OCI-LY1 (cell line): ENCODE results near the gene MTMR1.

Experiments
- H2AFZ ChIP-seq: fragments of 200-600 bp; sonication (generic), shearing (Covaris generic); 2 replicates; pipeline ENCODE4 v1.6.0; 2014; ENCODE audit warnings: antibody characterized with exemption, mild to moderate bottlenecking, low read length
- H3F3A ChIP-seq: fragments of 200-600 bp; sonication (generic), shearing (Covaris generic); 2 replicates; pipeline ENCODE4 v1.6.0; 2014; ENCODE audit warnings: mild to moderate bottlenecking, antibody characterized with exemption, low read length, moderate library complexity; ENCODE audit not compliant: insufficient read depth
- H3K27ac ChIP-seq: fragments of 200-600 bp; sonication (generic); 2 replicates; pipeline ENCODE4 v1.5.1; 2014; ENCODE audit warnings: low read length, mixed run types, mild to moderate bottlenecking, low read depth; ENCODE audit not compliant: poor library complexity, severe bottlenecking
- H3K27me3 ChIP-seq: fragments of 200-600 bp; sonication (generic); 2 replicates; pipeline ENCODE4 v1.6.0; 2014; ENCODE audit warnings: antibody characterized with exemption, mild to moderate bottlenecking, low read length, moderate library complexity; ENCODE audit not compliant: insufficient read depth
- H3K36me3 ChIP-seq: fragments of 200-600 bp; sonication (generic); 2 replicates; pipeline ENCODE4 v1.6.1; 2014; ENCODE audit warnings: mild to moderate bottlenecking, antibody characterized with exemption, low read length, moderate library complexity, mixed read lengths; ENCODE audit not compliant: insufficient read depth
- H3K4me1 ChIP-seq: fragments of 200-600 bp; sonication (generic); 2 replicates; pipeline ENCODE4 v1.5.1; 2014; ENCODE audit warnings: mild to moderate bottlenecking, low read length, moderate library complexity; ENCODE audit not compliant: insufficient read depth, severe bottlenecking
- H3K4me2 ChIP-seq: fragments of 200-600 bp; sonication (generic), shearing (Covaris generic); 2 replicates; pipeline ENCODE4 v1.6.1; 2014; ENCODE audit warnings: low read length
- H3K4me3 ChIP-seq: fragments of 200-600 bp; sonication (generic); 2 replicates; pipeline ENCODE4 v1.5.1; 2014; ENCODE audit warnings: low read length, low read depth, mild to moderate bottlenecking, mixed read lengths; ENCODE audit not compliant: poor library complexity, severe bottlenecking
- H3K79me2 ChIP-seq: fragments of 200-600 bp; shearing (Covaris generic); 2 replicates; pipeline ENCODE4 v1.6.1; 2016; ENCODE audit warnings: mixed run types, low read length, mixed read lengths; ENCODE audit not compliant: insufficient read depth
- H3K9ac ChIP-seq: fragments of 200-600 bp; sonication (generic), shearing (Covaris generic); 2 replicates; pipeline ENCODE4 v1.6.1; 2014; ENCODE audit warnings: mild to moderate bottlenecking, low read length, mixed read lengths
- H3K9me2 ChIP-seq: fragments of 200-600 bp; sonication (generic), shearing (Covaris generic); 2 replicates; pipeline ENCODE4 v1.6.1; 2014; ENCODE audit warnings: low read depth, mild to moderate bottlenecking, low read length, mixed read lengths
- H3K9me3 ChIP-seq: fragments of 200-600 bp; shearing (Covaris generic); 2 replicates; pipeline ENCODE4 v1.6.1; 2014; ENCODE audit warnings: low read length, mixed read lengths
- H4K20me1 ChIP-seq: fragments of 200-600 bp; sonication (generic), shearing (Covaris generic); 2 replicates; pipeline ENCODE4 v1.6.0; 2016; ENCODE audit warnings: mild to moderate bottlenecking, low read length; ENCODE audit not compliant: insufficient read depth
- CTCF ChIP-seq: fragments of 200-600 bp; sonication (generic), shearing (Covaris generic); IDR thresholded peaks from 2 replicates; pipeline ENCODE4 v1.5.1; 2017; ENCODE audit warnings: mild to moderate bottlenecking, antibody characterized with exemption, low read length, moderate library complexity, mixed read lengths
- EZH2 ChIP-seq: fragments of 200-600 bp; sonication (generic), shearing (Covaris generic); IDR thresholded peaks from 2 replicates; pipeline ENCODE4 v1.8.0; 2017; ENCODE audit warnings: borderline replicate concordance, mixed run types, mild to moderate bottlenecking, antibody characterized with exemption, low read length, moderate library complexity, mixed read lengths

MTMR1 gene

GRCh38 chrX:150683112-150683511 lies 10.1 kb upstream of the MTMR1 start:
- H3K9me3 ChIP-seq = no peaks in the 10 kb centered on the region
- no peak overlapping the region for H3K4me3 ChIP-seq
- TF ChIP-seq EZH2 (no peak), CTCF (no peak)
- no peaks in the 10 kb centered on the region for H3K4me1 ChIP-seq
- H3K4me2 ChIP-seq = no peak overlapping the region
- no peaks in the 10 kb centered on the region for H4K20me1 ChIP-seq
- no peak overlapping the region for H2AFZ ChIP-seq
- H3K79me2 ChIP-seq = no peaks in the 10 kb centered on the region
- no peaks in the 10 kb centered on the region for H3F3A ChIP-seq
- H3K27me3 ChIP-seq = no peaks in the 10 kb centered on the region
- no peak overlapping the region for H3K27ac ChIP-seq
- H3K9ac ChIP-seq = no peak overlapping the region
- H3K9me2 ChIP-seq = no peaks in the 10 kb centered on the region
- H3K36me3 ChIP-seq = no peaks in the 10 kb centered on the region

- no peaks in the 10 kb centered on the region for H3K4me1 ChIP-seq
- H3K27ac ChIP-seq = no peak overlapping the region
- no peak for TF ChIP-seq EZH2
- peak; percentile 57 for TF ChIP-seq CTCF
- H3K36me3 ChIP-seq = no peaks in the 10 kb centered on the region
- no peaks in the 10 kb centered on the region for H3K27me3 ChIP-seq
- no peaks in the 10 kb centered on the region for H4K20me1 ChIP-seq
- no peaks in the 10 kb centered on the region for H3F3A ChIP-seq
- no peak overlapping the region for H3K4me2 ChIP-seq
- H3K9me3 ChIP-seq = no peaks in the 10 kb centered on the region
- no peak overlapping the region for H3K4me3 ChIP-seq
- no peaks in the 10 kb centered on the region for H3K79me2 ChIP-seq
- H2AFZ ChIP-seq = no peak overlapping the region
- H3K9me2 ChIP-seq = no peaks in the 10 kb centered on the region
- H3K9ac ChIP-seq = no peak overlapping the region
Observed at GRCh38 chrX:150683536-150684146, 9.6 kb upstream of the MTMR1 start.

- H3K9me3 ChIP-seq = no peaks in the 10 kb centered on the region
- no peak overlapping the region for H3K27ac ChIP-seq
- H3K9ac ChIP-seq = no peak overlapping the region
- no peaks in the 10 kb centered on the region for H3K27me3 ChIP-seq
- H3K4me1 ChIP-seq = peaks cover 12% of the 10 kb centered on the region
- H3K9me2 ChIP-seq = no peaks in the 10 kb centered on the region
- H4K20me1 ChIP-seq = no peaks in the 10 kb centered on the region
- H2AFZ ChIP-seq = no peak overlapping the region
- H3K79me2 ChIP-seq = no peaks in the 10 kb centered on the region
- TF ChIP-seq EZH2 (no peak), CTCF (no peak)
- no peaks in the 10 kb centered on the region for H3K36me3 ChIP-seq
- H3F3A ChIP-seq = no peaks in the 10 kb centered on the region
- H3K4me3 ChIP-seq = no peak overlapping the region
- no peak overlapping the region for H3K4me2 ChIP-seq
Observed at GRCh38 chrX:150688911-150689451, 4.2 kb upstream of the MTMR1 start.
